Ascending aorta (tissue), 2 donors: ENCODE results near the gene SLC44A1. TPM values are rescaled to one million over a fixed set of nuclear protein-coding genes. Genes with fewer than 3 reads are reported as not detected.

ENCODE experiments used
- DNase-seq, 2 donors: peaks; one replicate each; pipeline ENCODE4 v3.0.0-alpha.2; 2019; ENCODE audit warnings: low spot score in 2 of 2
- H3K27ac ChIP-seq, 2 donors: fragments of 200-600 bp; sonication (generic); one replicate each; pipeline ENCODE4 v1.5.1; 2016 to 2017; ENCODE audit warnings: mild to moderate bottlenecking in 1 of 2
- H3K27me3 ChIP-seq: fragments of 200-600 bp; sonication (generic); one replicate; pipeline ENCODE4 v1.5.1; 2017
- H3K36me3 ChIP-seq, 2 donors: fragments of 200-600 bp; sonication (generic); one replicate each; pipeline ENCODE4 v1.5.1; 2016
- H3K4me1 ChIP-seq, 2 donors: fragments of 200-600 bp; sonication (generic); one replicate each; pipeline ENCODE4 v1.5.1; 2016 to 2017; ENCODE audit warnings: mild to moderate bottlenecking in 1 of 2
- H3K4me3 ChIP-seq, 2 donors: fragments of 200-600 bp; sonication (generic); one replicate each; pipeline ENCODE4 v1.5.1; 2016 to 2017; ENCODE audit warnings: mild to moderate bottlenecking in 1 of 2
- H3K9me3 ChIP-seq, 2 donors: fragments of 200-600 bp; sonication (generic); one replicate each; pipeline ENCODE4 v1.5.1; 2016
- CTCF ChIP-seq, 3 experiments: fragments of 200-600 bp in 2 of 3; fragments of 450-650 bp in 1 of 3; sonication (generic) in 2 of 3; IDR thresholded peaks; one replicate each; pipeline ENCODE4 v1.5.1; 2016 to 2019; ENCODE audit warnings: antibody characterized with exemption in 3 of 3, mild to moderate bottlenecking in 1 of 3, moderate library complexity in 1 of 3
- intact Hi-C: fragments of 100-400 bp; cut with DNase I; formaldehyde crosslinking; loops from one replicate; pipeline ENCODE4 v1.15.1; 2023
- total RNA-seq: library from RNA; depleted of rRNA; stranded (reverse); fragments of >200 nt; gene quantifications from one replicate; pipeline ENCODE4 v1.1.0, GENCODE V29; 2016

Gene SLC44A1
- total RNA-seq, 1 donor from 2014 or later, result 26.5 TPM

- H3K4me1 ChIP-seq, result peaks cover 14 to 25% of the 10 kb centered on the region in 2 donors
- H3K27ac ChIP-seq, result peak overlapping the region; percentile 65 to 88
- no peaks in the 10 kb centered on the region for H3K27me3 ChIP-seq
- peaks cover 6 to 8% of the 10 kb centered on the region in 2 donors for H3K9me3 ChIP-seq
- H3K4me3 ChIP-seq, result peak overlapping the region; percentile 96 to 97
- no peak for DNase-seq
- intact Hi-C loops, result loop anchor here (2.0 to 5.0 kb wide), 3 partner anchors 51 to 319 kb away; partner anchors contain the start of gene FSD1L
- H3K36me3 ChIP-seq, result no peaks in the 10 kb centered on the region
- TF ChIP-seq CTCF (IDR thresholded peaks at IDR 0.05), result no peak
These were observed 1.4 kb downstream of the SLC44A1 start for GRCh38 chr9:105245891-105246161.

- H3K4me3 ChIP-seq, result peak overlapping the region; percentile 29 to 96
- no peaks in the 10 kb centered on the region for H3K36me3 ChIP-seq
- DNase-seq, result no peak
- H3K27ac ChIP-seq, result no peak overlapping the region
- TF ChIP-seq CTCF (IDR thresholded peaks at IDR 0.05), result no peak
- intact Hi-C loops, result loop anchor here (5.0 kb wide), 1 partner anchor 201 kb away; the partner anchor contains the start of gene FSD1L
- peaks cover 6 to 8% of the 10 kb centered on the region in 2 donors for H3K9me3 ChIP-seq
- no peaks in the 10 kb centered on the region for H3K27me3 ChIP-seq
- peaks cover 14 to 23% of the 10 kb centered on the region in 2 donors for H3K4me1 ChIP-seq
These were observed 2.3 kb downstream of the SLC44A1 start for GRCh38 chr9:105246656-105247173.

- no peaks in the 10 kb centered on the region for H3K27me3 ChIP-seq
- peaks cover 13 to 17% of the 10 kb centered on the region in 2 donors for H3K4me1 ChIP-seq
- no peak for TF ChIP-seq CTCF (IDR thresholded peaks at IDR 0.05)
- intact Hi-C loops, result loop anchor here (5.0 kb wide), 1 partner anchor 199 kb away; the partner anchor contains the start of gene FSD1L
- no peak overlapping the region for H3K27ac ChIP-seq
- H3K4me3 ChIP-seq, result no peak overlapping the region
- DNase-seq, result no peak
- H3K9me3 ChIP-seq, result no peaks in the 10 kb centered on the region
- H3K36me3 ChIP-seq, result no peaks in the 10 kb centered on the region
These were observed 4.2 kb downstream of the SLC44A1 start for GRCh38 chr9:105248691-105249090.

- H3K36me3 ChIP-seq, result no peaks in the 10 kb centered on the region
- H3K27ac ChIP-seq, result no peak overlapping the region
- no peak for TF ChIP-seq CTCF (IDR thresholded peaks at IDR 0.05)
These were observed 6.7 kb downstream of the SLC44A1 start for GRCh38 chr9:105251133-105251532.

GRCh38 chr9:105251733-105252404 is 7.4 kb downstream of the SLC44A1 start:
- Histone ChIP-seq H3K4me3 (no peak overlapping the region), H3K27me3 (no peaks in the 10 kb centered on the region), H3K4me1 (peaks cover 1 to 10% of the 10 kb centered on the region in 2 donors), H3K9me3 (no peaks in the 10 kb centered on the region), H3K36me3 (no peaks in the 10 kb centered on the region), H3K27ac (no peak overlapping the region)
- no peak for DNase-seq
- TF ChIP-seq CTCF (IDR thresholded peaks at IDR 0.05), result no peak
- intact Hi-C loops, result no loop called here

More at GRCh38 chr9:105251133-105251532, 6.7 kb downstream of the SLC44A1 start:
- intact Hi-C loops, result no loop called here
- Histone ChIP-seq H3K4me1 (peaks cover 6 to 17% of the 10 kb centered on the region in 2 donors), H3K9me3 (no peaks in the 10 kb centered on the region), H3K4me3 (no peak overlapping the region), H3K27me3 (no peaks in the 10 kb centered on the region)
- DNase-seq, result no peak
